A549 treated with CORT108297 at 1 μM for 4 hours (cell line): Measurements from ENCODE around the gene TANC2. TPM values are rescaled to one million over a fixed set of nuclear protein-coding genes. Genes with fewer than 3 reads are reported as not detected.

Experiments
- total RNA-seq: library from RNA; stranded (reverse); fragments of 200-300 nt; extraction: Qiagen RNA extraction; gene quantifications from 5 replicates; pipeline ENCODE4 v1.2.3, GENCODE V29; 2022

TANC2 gene
- 18.0 to 39.9 TPM (median 29.9 TPM) in 5 replicates for total RNA-seq

GRCh38 chr17:62965686-62966425 lies at the start of gene TANC2:
Gene TANC2, plus strand, starts transcription at chr17:62966235. Its CDS starts 43,325 bp downstream, at chr17:63009560.

Other genes starting within 250 kb of the TANC2 start
- gene MARCHF10, start 157.9 kb upstream of the TANC2 start, total RNA-seq = 0.58 to 1.5 TPM (median 1.0 TPM) in 5 replicates